SK-N-SH treated with all-trans-retinoic acid at 6 μM for 48 hours (cell line): ENCODE data around the gene CABP4.
A peak's percentile ranks its signal among the peaks of the same experiment; 100 is the strongest.

Source experiments
- ATAC-seq: fragments of 200-7000 bp; cut with Tn5 transposase; 3 replicates; pipeline ENCODE4 v1.9.1; 2020; ENCODE audit warnings: mild to moderate bottlenecking, moderate library complexity
- BACH2 ChIP-seq: fragments of 250-450 bp; sonication (Bioruptor Pico); IDR thresholded peaks from 2 replicates; pipeline ENCODE4 v1.9.0; 2021; ENCODE audit warnings: mild to moderate bottlenecking, borderline replicate concordance
- CREB5 ChIP-seq: fragments of 250-450 bp; sonication (Bioruptor Pico); IDR thresholded peaks from 2 replicates; pipeline ENCODE4 v1.5.1; 2020; ENCODE audit warnings: low read depth, mild to moderate bottlenecking, moderate library complexity
- CSDC2 ChIP-seq: fragments of 250-450 bp; sonication (Bioruptor Pico); IDR thresholded peaks from 2 replicates; pipeline ENCODE4 v1.5.0; 2020; ENCODE audit warnings: mild to moderate bottlenecking, moderate library complexity
- ESRRG ChIP-seq: fragments of 250-450 bp; sonication (Bioruptor Pico); IDR thresholded peaks from 2 replicates; pipeline ENCODE4 v1.6.1; 2021; ENCODE audit warnings: mild to moderate bottlenecking
- GLIS3 ChIP-seq: fragments of 250-450 bp; sonication (Bioruptor Pico); IDR thresholded peaks from 2 replicates; pipeline ENCODE4 v1.5.0; 2020; ENCODE audit warnings: mild to moderate bottlenecking, moderate library complexity
- ISL1 ChIP-seq: fragments of 250-450 bp; sonication (Bioruptor Pico); IDR thresholded peaks from 2 replicates; pipeline ENCODE4 v2.1.2; 2022; ENCODE audit warnings: mild to moderate bottlenecking, moderate library complexity
- OSR1 ChIP-seq: fragments of 250-450 bp; sonication (Bioruptor Pico); IDR thresholded peaks from 2 replicates; pipeline ENCODE4 v1.8.0; 2022; ENCODE audit warnings: moderate library complexity, mild to moderate bottlenecking, inconsistent platforms
- RARB ChIP-seq: fragments of 250-450 bp; sonication (Bioruptor Pico); IDR thresholded peaks from 2 replicates; pipeline ENCODE4 v1.8.0; 2021; ENCODE audit warnings: mild to moderate bottlenecking, moderate library complexity
- SNAI2 ChIP-seq: fragments of 250-450 bp; sonication (Bioruptor Pico); IDR thresholded peaks from 2 replicates; pipeline ENCODE4 v1.5.0; 2020; ENCODE audit warnings: mild to moderate bottlenecking, moderate library complexity
- TCF4 ChIP-seq: fragments of 250-450 bp; sonication (Bioruptor Pico); IDR thresholded peaks from 2 replicates; pipeline ENCODE4 v1.8.0; 2021; ENCODE audit warnings: mild to moderate bottlenecking, moderate library complexity, borderline replicate concordance
- TSHZ2 ChIP-seq: fragments of 250-450 bp; sonication (Bioruptor Pico); IDR thresholded peaks from 2 replicates; pipeline ENCODE4 v1.5.0; 2020; ENCODE audit warnings: mild to moderate bottlenecking, moderate library complexity
- ZC3H10 ChIP-seq: fragments of 250-450 bp; sonication (Bioruptor Pico); IDR thresholded peaks from 2 replicates; pipeline ENCODE4 v1.5.1; 2021; ENCODE audit warnings: mild to moderate bottlenecking, moderate library complexity
- ZFP3 ChIP-seq: fragments of 250-450 bp; sonication (Bioruptor Pico); IDR thresholded peaks from 2 replicates; pipeline ENCODE4 v1.5.0; 2020; ENCODE audit warnings: mild to moderate bottlenecking, moderate library complexity
- ZFP30 ChIP-seq: fragments of 450-650 bp; formaldehyde crosslinking; IDR thresholded peaks from 2 replicates; pipeline ENCODE4 v1.5.0; 2022; ENCODE audit warnings: mild to moderate bottlenecking, moderate library complexity
- ZNF565 ChIP-seq: fragments of 450-650 bp; formaldehyde crosslinking; conservative IDR thresholded peaks from 2 replicates; pipeline ENCODE4 v1.5.0; 2020; ENCODE audit warnings: low read depth, mild to moderate bottlenecking, moderate library complexity
- ZNF70 ChIP-seq: fragments of 450-650 bp; formaldehyde crosslinking; IDR thresholded peaks from 2 replicates; pipeline ENCODE4 v1.5.0; 2020; ENCODE audit warnings: mild to moderate bottlenecking, moderate library complexity
- ZNF8 ChIP-seq: fragments of 450-650 bp; formaldehyde crosslinking; IDR thresholded peaks from 2 replicates; pipeline ENCODE4 v1.5.0; 2020; ENCODE audit warnings: mild to moderate bottlenecking, moderate library complexity
- TF ChIP-seq, protein P1 (sequence below): fragments of 250-450 bp; sonication (Bioruptor Pico); IDR thresholded peaks from 2 replicates; pipeline ENCODE4 v1.8.0; 2021; ENCODE audit warnings: low read depth, mild to moderate bottlenecking, moderate library complexity, borderline replicate concordance
- TF ChIP-seq, protein P2 (sequence below): fragments of 250-450 bp; sonication (Bioruptor Pico); IDR thresholded peaks from 2 replicates; pipeline ENCODE4 v1.8.0; 2020; ENCODE audit warnings: mild to moderate bottlenecking, moderate library complexity, borderline replicate concordance
- TF ChIP-seq, protein P3 (sequence below): fragments of 250-450 bp; sonication (Bioruptor Pico); IDR thresholded peaks from 2 replicates; pipeline ENCODE4 v1.5.1; 2021; ENCODE audit warnings: mild to moderate bottlenecking, moderate library complexity

Gene CABP4

GRCh38 chr11:67502328-67502979 lies 47.3 kb downstream of the CABP4 start:
- ATAC-seq: no peak

DNA sequence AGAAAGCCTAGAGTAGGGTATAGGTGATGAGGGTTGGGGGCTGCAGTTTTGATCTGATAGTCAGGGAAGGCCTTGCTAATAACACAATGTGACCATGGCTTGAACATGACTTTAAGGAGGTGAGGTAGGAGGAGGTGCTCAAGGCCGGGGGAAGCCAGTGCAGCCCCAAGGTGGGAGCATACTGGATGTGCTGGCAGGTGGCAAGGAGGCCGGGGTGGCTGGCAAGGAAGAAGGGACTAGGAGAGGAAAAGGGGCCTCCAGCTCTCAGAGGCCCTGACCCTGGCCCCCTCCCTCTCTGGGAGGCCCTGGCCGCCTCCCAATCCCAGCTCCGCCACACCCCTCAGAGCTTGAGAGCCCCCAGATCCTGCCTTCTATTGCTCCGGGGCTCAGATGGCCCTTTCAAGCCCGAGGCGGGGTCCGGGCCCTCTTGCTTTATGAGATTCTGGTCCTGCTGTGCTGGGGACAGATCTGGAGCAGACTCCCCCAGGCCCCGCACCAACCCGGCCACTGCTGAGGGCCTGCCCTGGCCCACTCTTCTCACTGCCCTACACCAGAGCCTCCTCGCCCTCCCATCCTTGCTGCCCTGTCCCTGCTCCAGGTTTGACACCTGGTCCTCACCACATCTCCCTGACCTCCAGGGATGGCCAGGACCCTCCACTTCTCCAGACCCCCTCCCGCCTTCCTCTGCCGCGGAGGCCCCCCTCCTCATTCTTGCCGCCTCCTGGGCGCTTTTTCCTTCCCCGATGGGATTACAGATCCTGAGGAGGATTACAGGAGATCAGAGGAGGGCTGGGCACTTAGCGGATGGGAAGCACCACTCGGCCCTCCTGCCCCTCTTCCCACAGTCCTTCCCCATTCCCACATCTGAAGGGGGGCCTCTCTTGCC lies 48.2 kb downstream of the CABP4 start:
- ATAC-seq: no peak
- TF ChIP-seq, protein P1, sequence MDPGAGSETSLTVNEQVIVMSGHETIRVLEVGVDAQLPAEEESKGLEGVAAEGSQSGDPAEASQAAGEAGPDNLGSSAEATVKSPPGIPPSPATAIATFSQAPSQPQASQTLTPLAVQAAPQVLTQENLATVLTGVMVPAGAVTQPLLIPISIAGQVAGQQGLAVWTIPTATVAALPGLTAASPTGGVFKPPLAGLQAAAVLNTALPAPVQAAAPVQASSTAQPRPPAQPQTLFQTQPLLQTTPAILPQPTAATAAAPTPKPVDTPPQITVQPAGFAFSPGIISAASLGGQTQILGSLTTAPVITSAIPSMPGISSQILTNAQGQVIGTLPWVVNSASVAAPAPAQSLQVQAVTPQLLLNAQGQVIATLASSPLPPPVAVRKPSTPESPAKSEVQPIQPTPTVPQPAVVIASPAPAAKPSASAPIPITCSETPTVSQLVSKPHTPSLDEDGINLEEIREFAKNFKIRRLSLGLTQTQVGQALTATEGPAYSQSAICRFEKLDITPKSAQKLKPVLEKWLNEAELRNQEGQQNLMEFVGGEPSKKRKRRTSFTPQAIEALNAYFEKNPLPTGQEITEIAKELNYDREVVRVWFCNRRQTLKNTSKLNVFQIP (CRISPR knock-in tag): no peak
- TF ChIP-seq GLIS3 (CRISPR knock-in tag) (no peak), SNAI2 (CRISPR knock-in tag) (no peak), ZNF70 (CRISPR knock-in tag) (no peak), CSDC2 (CRISPR knock-in tag) (no peak), OSR1 (CRISPR knock-in tag) (no peak), ZC3H10 (CRISPR knock-in tag) (no peak), ZNF565 (CRISPR knock-in tag) (no peak), ZNF8 (no peak)

More at GRCh38 chr11:67502328-67502979, 47.3 kb downstream of the CABP4 start:
- TF ChIP-seq SNAI2 (CRISPR knock-in tag) (no peak), TCF4 (no peak), ISL1 (CRISPR knock-in tag) (no peak), ZNF565 (CRISPR knock-in tag) (no peak)
- TF ChIP-seq, protein P1 (CRISPR knock-in tag): no peak

DNA sequence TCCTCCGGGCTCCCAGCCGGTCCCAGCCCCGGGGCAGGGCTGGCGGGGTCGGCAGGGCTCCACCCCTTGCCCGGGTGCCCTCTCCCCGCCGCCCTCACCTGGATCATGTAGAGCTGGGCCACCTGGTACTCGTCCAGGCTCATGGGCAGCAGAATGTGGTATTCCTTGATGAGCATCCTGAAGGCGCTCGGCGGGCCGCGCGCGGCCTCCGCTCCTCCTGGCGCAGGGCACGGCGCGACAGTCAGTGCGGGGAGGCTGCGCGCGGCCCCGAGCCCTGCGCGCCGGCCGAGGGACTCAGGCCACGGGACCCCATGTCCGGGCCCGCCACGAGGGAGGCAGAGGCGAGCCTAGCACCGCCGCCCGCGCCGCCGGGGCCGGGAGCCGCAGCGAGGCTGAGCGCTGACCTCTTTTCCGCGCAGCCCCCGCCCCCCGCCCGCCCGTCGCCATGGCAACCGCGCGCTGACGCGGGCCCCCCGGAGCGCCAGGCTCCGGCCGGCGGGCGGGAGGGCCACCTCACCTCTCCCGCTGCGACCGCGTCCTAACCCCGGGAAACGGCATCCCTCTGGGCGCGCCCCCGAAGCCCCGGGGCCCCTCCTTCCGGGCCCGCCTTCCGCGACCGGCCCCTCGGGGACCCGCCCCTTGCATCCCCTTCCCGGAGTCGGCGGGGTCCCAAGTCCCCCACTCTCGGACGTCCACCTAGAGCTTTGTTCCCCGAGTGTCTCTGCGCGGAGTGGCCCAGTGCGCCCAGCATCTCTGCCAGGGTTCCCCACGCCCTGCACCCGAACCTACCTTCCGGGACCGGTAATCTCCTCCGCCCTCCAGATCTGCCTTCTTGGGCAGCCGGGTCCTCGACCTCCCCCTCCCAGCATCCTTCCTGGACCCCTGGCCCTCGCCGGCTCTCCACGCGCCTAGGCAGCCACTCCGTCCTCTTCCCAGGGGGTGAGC lies 49.1 kb downstream of the CABP4 start:
- ATAC-seq: no peak
- TF ChIP-seq SNAI2 (CRISPR knock-in tag) (no peak), ZNF70 (CRISPR knock-in tag) (no peak), OSR1 (CRISPR knock-in tag) (no peak), ESRRG (CRISPR knock-in tag) (no peak)
- TF ChIP-seq, all 23 proteins: peak for 0

- no peak for TF ChIP-seq ZFP30
- TF ChIP-seq ZC3H10 (CRISPR knock-in tag): no peak
- no peak for TF ChIP-seq CREB5 (CRISPR knock-in tag)
- TF ChIP-seq TCF4: no peak
- TF ChIP-seq BACH2 (CRISPR knock-in tag): no peak
- TF ChIP-seq, protein P2, sequence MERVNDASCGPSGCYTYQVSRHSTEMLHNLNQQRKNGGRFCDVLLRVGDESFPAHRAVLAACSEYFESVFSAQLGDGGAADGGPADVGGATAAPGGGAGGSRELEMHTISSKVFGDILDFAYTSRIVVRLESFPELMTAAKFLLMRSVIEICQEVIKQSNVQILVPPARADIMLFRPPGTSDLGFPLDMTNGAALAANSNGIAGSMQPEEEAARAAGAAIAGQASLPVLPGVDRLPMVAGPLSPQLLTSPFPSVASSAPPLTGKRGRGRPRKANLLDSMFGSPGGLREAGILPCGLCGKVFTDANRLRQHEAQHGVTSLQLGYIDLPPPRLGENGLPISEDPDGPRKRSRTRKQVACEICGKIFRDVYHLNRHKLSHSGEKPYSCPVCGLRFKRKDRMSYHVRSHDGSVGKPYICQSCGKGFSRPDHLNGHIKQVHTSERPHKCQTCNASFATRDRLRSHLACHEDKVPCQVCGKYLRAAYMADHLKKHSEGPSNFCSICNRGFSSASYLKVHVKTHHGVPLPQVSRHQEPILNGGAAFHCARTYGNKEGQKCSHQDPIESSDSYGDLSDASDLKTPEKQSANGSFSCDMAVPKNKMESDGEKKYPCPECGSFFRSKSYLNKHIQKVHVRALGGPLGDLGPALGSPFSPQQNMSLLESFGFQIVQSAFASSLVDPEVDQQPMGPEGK (CRISPR knock-in tag): no peak
- no peak for TF ChIP-seq CSDC2 (CRISPR knock-in tag)
- no peak for TF ChIP-seq RARB
- TF ChIP-seq ESRRG (CRISPR knock-in tag): no peak
- no peak for TF ChIP-seq ZNF70 (CRISPR knock-in tag)
- no peak for TF ChIP-seq ZFP3 (CRISPR knock-in tag)
- TF ChIP-seq ZNF565 (CRISPR knock-in tag): no peak
- TF ChIP-seq, protein P3, sequence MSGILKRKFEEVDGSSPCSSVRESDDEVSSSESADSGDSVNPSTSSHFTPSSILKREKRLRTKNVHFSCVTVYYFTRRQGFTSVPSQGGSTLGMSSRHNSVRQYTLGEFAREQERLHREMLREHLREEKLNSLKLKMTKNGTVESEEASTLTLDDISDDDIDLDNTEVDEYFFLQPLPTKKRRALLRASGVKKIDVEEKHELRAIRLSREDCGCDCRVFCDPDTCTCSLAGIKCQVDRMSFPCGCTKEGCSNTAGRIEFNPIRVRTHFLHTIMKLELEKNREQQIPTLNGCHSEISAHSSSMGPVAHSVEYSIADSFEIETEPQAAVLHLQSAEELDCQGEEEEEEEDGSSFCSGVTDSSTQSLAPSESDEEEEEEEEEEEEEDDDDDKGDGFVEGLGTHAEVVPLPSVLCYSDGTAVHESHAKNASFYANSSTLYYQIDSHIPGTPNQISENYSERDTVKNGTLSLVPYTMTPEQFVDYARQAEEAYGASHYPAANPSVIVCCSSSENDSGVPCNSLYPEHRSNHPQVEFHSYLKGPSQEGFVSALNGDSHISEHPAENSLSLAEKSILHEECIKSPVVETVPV (CRISPR knock-in tag): no peak
- no peak for TF ChIP-seq ZNF8
- TF ChIP-seq TSHZ2: no peak
- TF ChIP-seq, all 23 proteins: peak for 0
- ATAC-seq: peak; percentile 7
These were observed 49.9 kb downstream of the CABP4 start, which contains the start of gene PITPNM1 for GRCh38 chr11:67504950-67505581. PITPNM1 (minus strand) TSS chr11:67505363; CDS start chr11:67504180, 1,183 bp downstream.
